DOHH2 (cell line): Measurements from ENCODE around the gene COL5A3.
"Not testable (repeated sequence)": the region's sequence is repeated elsewhere in the genome, so short reads cannot be mapped to it uniquely, and the experiment has no call there.

Experiments used
- H3F3A ChIP-seq: fragments of 200-600 bp; sonication (generic), shearing (Covaris generic); 2 replicates; pipeline ENCODE4 v1.6.0; 2016; ENCODE audit warnings: antibody characterized with exemption, mild to moderate bottlenecking; ENCODE audit not compliant: control insufficient read depth, insufficient read depth
- H3K27ac ChIP-seq: fragments of 200-600 bp; sonication (generic); 2 replicates; pipeline ENCODE4 v1.5.1; 2014; ENCODE audit warnings: low read depth, mild to moderate bottlenecking, low read length, moderate library complexity
- H3K27me3 ChIP-seq: fragments of 200-600 bp; sonication (generic); 2 replicates; pipeline ENCODE4 v1.6.1; 2014; ENCODE audit warnings: mild to moderate bottlenecking, low read length, mixed read lengths; ENCODE audit not compliant: control insufficient read depth
- H3K36me3 ChIP-seq: fragments of 200-600 bp; sonication (generic); 2 replicates; pipeline ENCODE4 v1.6.1; 2014; ENCODE audit warnings: mild to moderate bottlenecking, low read length, moderate library complexity, mixed read lengths; ENCODE audit not compliant: control insufficient read depth
- H3K4me1 ChIP-seq: fragments of 200-600 bp; sonication (generic); 2 replicates; pipeline ENCODE4 v1.6.1; 2014; ENCODE audit warnings: mild to moderate bottlenecking, low read length, mixed read lengths; ENCODE audit not compliant: control insufficient read depth
- H3K4me2 ChIP-seq: fragments of 200-600 bp; sonication (generic); 2 replicates; pipeline ENCODE4 v1.6.0; 2014; ENCODE audit warnings: mild to moderate bottlenecking, low read length, moderate library complexity
- H3K4me3 ChIP-seq: fragments of 200-600 bp; sonication (generic); 2 replicates; pipeline ENCODE4 v1.5.1; 2014; ENCODE audit warnings: mild to moderate bottlenecking, low read length, mixed read lengths
- H3K79me2 ChIP-seq: fragments of 200-600 bp; sonication (generic); 2 replicates; pipeline ENCODE4 v1.6.1; 2014; ENCODE audit warnings: mild to moderate bottlenecking, low read length, mixed read lengths; ENCODE audit not compliant: control insufficient read depth
- H3K9me2 ChIP-seq: fragments of 200-600 bp; sonication (generic); replicated peaks from 2 replicates; pipeline ENCODE4 v1.6.1; 2014; ENCODE audit warnings: mild to moderate bottlenecking, low read length, mixed read lengths; ENCODE audit not compliant: control insufficient read depth
- H3K9me3 ChIP-seq: fragments of 200-600 bp; sonication (generic); 2 replicates; pipeline ENCODE4 v1.6.1; 2014; ENCODE audit warnings: antibody characterized with exemption, low read length, mixed read lengths; ENCODE audit not compliant: control insufficient read depth, insufficient read depth
- H4K20me1 ChIP-seq: fragments of 200-600 bp; sonication (generic); 2 replicates; pipeline ENCODE4 v1.6.0; 2014; ENCODE audit warnings: low read depth, mild to moderate bottlenecking, antibody characterized with exemption, low read length, moderate library complexity; ENCODE audit not compliant: control insufficient read depth, insufficient read depth
- EZH2phosphoT487 ChIP-seq: fragments of 200-600 bp; sonication (generic); IDR thresholded peaks from 2 replicates; pipeline ENCODE4 v1.6.1; 2017; ENCODE audit warnings: borderline replicate concordance, mild to moderate bottlenecking, antibody characterized with exemption, low read length, moderate library complexity, mixed read lengths
- TF ChIP-seq, protein P1 (sequence below): fragments of 200-600 bp; sonication (generic); IDR thresholded peaks from one replicate; pipeline ENCODE4 v1.5.1; 2014; ENCODE audit warnings: antibody characterized with exemption, mild to moderate bottlenecking, low read depth, low read length; ENCODE audit not compliant: poor library complexity, severe bottlenecking

The COL5A3 gene

DNA sequence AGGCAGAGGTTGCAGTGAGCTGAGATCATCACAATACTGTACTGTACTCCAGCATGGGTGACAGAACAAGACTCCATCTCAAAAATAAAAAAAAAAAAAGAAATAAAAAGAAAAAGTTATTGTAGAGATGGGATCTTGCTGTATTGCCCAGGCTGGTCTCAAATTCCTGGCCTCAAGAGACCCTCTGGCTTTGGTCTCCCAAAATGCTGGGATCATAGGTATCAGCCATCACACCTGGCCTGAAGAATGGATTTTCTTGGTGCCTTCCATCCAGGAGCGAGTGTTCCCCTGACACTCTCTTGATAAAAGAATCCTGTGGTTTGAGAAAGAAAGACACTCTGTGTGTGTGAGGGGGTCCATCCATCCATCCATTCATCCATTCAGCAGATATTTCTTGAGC lies 78.7 kb downstream of the COL5A3 start:
- H4K20me1 ChIP-seq, result no peaks in the 10 kb centered on the region
- H3K4me2 ChIP-seq, result no peak overlapping the region
- no peaks in the 10 kb centered on the region for H3K4me1 ChIP-seq
- H3K27ac ChIP-seq, result no peak overlapping the region
- peaks cover 17% of the 10 kb centered on the region for H3K27me3 ChIP-seq
- no peaks in the 10 kb centered on the region for H3K79me2 ChIP-seq
- H3K9me3 ChIP-seq, result no peaks in the 10 kb centered on the region
- no peaks in the 10 kb centered on the region for H3K9me2 ChIP-seq
- no peak overlapping the region for H3K4me3 ChIP-seq
- TF ChIP-seq, protein P1, sequence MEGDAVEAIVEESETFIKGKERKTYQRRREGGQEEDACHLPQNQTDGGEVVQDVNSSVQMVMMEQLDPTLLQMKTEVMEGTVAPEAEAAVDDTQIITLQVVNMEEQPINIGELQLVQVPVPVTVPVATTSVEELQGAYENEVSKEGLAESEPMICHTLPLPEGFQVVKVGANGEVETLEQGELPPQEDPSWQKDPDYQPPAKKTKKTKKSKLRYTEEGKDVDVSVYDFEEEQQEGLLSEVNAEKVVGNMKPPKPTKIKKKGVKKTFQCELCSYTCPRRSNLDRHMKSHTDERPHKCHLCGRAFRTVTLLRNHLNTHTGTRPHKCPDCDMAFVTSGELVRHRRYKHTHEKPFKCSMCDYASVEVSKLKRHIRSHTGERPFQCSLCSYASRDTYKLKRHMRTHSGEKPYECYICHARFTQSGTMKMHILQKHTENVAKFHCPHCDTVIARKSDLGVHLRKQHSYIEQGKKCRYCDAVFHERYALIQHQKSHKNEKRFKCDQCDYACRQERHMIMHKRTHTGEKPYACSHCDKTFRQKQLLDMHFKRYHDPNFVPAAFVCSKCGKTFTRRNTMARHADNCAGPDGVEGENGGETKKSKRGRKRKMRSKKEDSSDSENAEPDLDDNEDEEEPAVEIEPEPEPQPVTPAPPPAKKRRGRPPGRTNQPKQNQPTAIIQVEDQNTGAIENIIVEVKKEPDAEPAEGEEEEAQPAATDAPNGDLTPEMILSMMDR, result no peak
- TF ChIP-seq EZH2phosphoT487, result no peak
- H3F3A ChIP-seq, result no peaks in the 10 kb centered on the region
- H3K36me3 ChIP-seq, result no peaks in the 10 kb centered on the region

DNA sequence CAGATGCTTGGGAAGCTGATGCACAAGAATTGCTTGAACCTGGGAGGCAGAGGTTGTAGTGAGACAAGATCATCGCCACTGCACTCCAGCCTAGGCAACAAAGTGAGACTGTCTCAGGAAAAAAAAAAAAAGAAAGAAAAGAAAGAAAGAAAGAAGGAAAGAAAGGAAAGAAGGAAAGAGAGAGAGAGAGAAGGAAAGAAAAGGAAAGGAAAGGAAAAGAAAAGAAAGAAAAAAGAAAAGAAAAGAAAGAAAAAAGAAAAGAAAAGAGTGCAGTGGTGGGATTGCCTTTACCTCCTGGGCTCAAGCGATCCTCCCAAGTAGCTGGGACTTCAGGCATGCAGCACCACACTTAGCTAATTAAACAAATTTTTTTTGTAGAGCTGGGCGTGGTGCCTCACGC lies 86.9 kb downstream of the COL5A3 start:
- no peaks in the 10 kb centered on the region for H4K20me1 ChIP-seq
- H3F3A ChIP-seq, result no peaks in the 10 kb centered on the region
- H3K36me3 ChIP-seq, result no peaks in the 10 kb centered on the region
- no peak for TF ChIP-seq EZH2phosphoT487
- TF ChIP-seq, protein P1, result no peak
- no peaks in the 10 kb centered on the region for H3K9me2 ChIP-seq
- H3K4me3 ChIP-seq, result no peak overlapping the region
- H3K4me1 ChIP-seq, result no peaks in the 10 kb centered on the region
- H3K9me3 ChIP-seq, result no peaks in the 10 kb centered on the region
- no peaks in the 10 kb centered on the region for H3K79me2 ChIP-seq
- H3K27me3 ChIP-seq, result no peaks in the 10 kb centered on the region; the same call in 1 of the 2 replicates
- H3K27ac ChIP-seq, result no peak overlapping the region
- H3K4me2 ChIP-seq, result no peak overlapping the region

DNA sequence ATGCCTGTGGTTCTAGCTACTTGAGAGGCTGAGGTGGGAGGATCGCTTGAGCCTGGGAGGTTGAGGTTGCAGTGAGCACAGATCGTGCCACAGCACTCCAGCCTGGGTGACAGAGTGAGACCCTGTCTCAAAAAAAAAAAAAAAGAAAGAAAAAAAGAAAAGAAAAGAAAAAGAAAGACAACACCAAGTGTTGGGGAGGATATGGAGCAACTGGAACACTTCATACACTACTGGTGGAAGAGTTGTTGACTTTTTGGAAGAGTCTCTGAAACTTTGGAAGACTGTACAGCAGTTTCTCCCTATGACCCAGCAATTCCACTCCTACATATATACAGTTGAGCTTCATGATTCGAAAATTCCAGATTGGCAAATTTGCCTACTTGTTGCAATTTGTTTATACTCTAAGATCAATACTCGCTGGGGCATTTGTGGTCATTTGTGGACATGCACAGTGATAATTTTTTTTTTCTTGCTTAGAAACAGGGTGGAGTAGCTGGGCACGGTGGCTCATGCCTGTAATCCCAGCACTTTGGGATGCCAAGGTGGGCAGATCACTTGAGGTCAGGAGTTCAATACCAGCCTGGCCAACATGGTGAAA lies 87.4 kb downstream of the COL5A3 start:
- H3K4me1 ChIP-seq, H3F3A ChIP-seq, H3K9me3 ChIP-seq, H3K4me3 ChIP-seq, H3K79me2 ChIP-seq, H3K27me3 ChIP-seq, H3K36me3 ChIP-seq, H3K27ac ChIP-seq, H3K4me2 ChIP-seq, H3K9me2 ChIP-seq, H4K20me1 ChIP-seq: not testable (repeated sequence)

DNA sequence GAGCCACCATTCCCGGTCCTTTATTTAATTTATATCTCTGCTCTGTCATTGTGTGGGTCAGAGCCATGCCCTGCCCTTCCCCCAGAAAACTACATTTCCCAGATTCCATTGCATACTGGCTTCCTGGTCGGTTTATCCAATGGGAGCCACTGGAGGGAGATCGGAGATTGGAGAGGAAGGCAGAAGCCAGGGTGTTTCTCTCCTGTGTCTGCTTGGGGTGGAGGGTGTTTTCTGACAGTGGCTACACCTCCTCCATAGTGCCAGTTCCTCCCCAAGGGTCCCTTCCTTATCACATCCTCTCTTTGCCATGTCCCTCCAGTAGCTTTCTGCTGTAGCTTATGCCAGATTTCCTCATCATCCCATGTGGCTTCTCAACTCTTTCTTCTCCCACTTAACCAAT lies 93.0 kb downstream of the COL5A3 start:
- Histone ChIP-seq H3K36me3 (no peaks in the 10 kb centered on the region), H3K27ac (no peak overlapping the region), H3K79me2 (no peaks in the 10 kb centered on the region), H3K9me2 (no peaks in the 10 kb centered on the region), H4K20me1 (no peaks in the 10 kb centered on the region), H3K4me1 (peaks cover 6% of the 10 kb centered on the region; the same call in 1 of the 2 replicates), H3K4me3 (no peak overlapping the region), H3K27me3 (peaks cover 3% of the 10 kb centered on the region; the same call in 1 of the 2 replicates), H3F3A (no peaks in the 10 kb centered on the region), H3K9me3 (no peaks in the 10 kb centered on the region), H3K4me2 (peak overlapping the region; percentile 30; the same call in 1 of the 2 replicates)
- TF ChIP-seq, protein P1, result no peak
- TF ChIP-seq EZH2phosphoT487, result no peak
